ENCODE data around the gene FMN1.

DNA sequence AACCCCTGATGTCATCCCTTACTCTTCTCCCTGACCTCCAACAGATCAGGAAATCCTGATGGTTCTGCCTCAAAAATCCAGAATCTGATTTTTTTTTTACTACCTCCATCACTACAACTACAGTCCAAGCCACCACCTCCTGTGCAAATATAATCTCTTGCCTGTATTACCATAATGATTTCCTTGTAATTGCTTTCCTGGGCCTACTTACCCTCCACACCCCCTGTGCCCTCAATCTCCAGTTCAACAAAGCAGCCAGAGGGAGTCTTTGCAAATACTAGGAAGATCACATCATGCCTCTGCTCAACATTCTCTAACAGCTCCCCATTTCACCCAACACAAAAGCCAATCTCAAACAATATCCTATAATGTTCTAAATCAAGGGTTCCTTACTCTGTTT is 159.9 kb downstream of the FMN1 start:
- TF ChIP-seq EZH2 (IDR thresholded peaks at IDR 0.05) = no peak
- no peak for TF ChIP-seq POLR2AphosphoS5 (IDR thresholded peaks at IDR 0.05; ENCODE audit: borderline replicate concordance, low read depth, low read length)

Measured in SK-N-MC (cell line).